CD4-positive, alpha-beta T cell treated with Interleukin-15 for 1 hour (primary cell): ENCODE data around the gene SLC17A4.
"Not testable (repeated sequence)": the region's sequence is repeated elsewhere in the genome, so short reads cannot be mapped to it uniquely, and the experiment has no call there.

ENCODE experiments used
- DNase-seq: peaks from one replicate; pipeline ENCODE4 v3.0.0-alpha.2; 2020

Gene SLC17A4

GRCh38 chr6:25754535-25754934 is at the start of gene SLC17A4:
Gene SLC17A4, plus strand, starts transcription at chr6:25754742. Its CDS starts 7,221 bp downstream, at chr6:25761963.
- no peak for DNase-seq

DNA sequence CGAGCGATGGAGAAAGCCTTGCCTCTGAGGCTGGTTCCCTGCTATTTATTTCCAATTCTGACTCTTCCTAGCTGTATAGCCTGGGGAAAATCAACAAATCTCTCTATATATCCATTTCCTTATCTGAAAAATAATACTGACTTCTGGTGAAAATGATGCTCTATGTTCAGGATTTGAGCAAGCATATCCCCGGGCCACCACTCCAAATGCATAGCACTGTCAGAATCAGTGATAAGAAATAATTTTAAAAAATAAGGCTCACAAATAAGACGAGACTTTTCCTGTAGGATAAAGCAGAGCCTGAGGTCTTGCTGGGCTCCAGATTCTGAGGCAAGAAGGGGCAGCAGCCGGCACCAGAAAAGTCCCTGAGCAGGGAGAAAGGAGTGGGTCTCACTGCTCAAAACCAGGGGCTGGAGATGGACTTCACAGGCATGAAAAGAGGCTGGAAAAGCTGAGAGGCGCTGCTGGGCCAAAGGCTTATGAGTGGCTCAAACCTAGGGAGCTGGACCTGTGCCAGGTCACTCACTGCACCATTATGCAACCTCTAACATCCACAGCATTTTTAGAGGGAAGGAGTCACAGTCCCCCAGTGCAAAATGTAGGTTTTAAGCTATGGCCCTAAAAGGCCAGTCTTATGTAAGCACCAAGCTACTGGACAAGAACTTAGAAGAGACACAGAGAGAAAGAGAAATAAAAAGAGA is 48.1 kb upstream of the SLC17A4 start:
- no peak for DNase-seq

- DNase-seq = no peak
Measured at GRCh38 chr6:25709761-25710160, 44.8 kb upstream of the SLC17A4 start.

GRCh38 chr6:25710287-25710686 is 44.3 kb upstream of the SLC17A4 start:
- no peak for DNase-seq

DNA sequence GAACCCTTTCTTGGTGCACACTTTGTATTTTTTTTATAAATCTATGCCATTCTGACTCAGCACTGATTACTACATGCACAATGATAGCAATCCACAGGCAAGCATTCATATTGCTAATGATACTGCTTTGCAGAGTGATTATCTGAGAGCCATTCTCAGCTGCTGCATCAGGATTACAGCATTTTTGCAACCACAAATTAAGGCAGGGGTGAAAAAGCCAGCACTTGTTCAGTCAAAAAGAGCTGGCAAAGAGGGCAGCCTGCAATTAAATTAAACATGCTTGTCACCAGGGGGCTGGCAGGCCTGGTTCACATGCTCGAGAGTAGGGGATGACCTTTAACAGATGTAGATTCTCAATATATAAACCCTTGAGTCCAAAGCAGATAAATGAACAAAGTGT is 40.7 kb upstream of the SLC17A4 start:
- DNase-seq = no peak

DNA sequence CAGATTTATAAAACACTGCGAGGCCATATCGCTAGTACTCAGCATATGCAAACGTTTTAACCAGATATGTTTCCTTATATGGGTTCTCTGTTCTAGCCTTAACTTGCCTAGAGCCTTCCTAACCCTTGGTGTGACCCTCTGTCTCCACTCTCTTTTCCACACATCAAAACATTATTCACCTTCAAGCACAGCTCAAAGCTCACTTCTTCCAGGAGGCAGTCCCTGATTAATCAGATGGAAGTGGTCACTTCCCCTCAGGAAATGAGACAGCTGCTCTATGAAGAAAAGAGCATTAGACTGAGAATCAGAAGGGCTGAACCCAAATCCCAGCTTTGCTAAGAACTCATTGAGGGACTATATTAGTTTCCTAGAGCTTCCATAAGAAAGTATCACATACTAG is 39.8 kb upstream of the SLC17A4 start:
- no peak for DNase-seq

GRCh38 chr6:25715794-25716193 is 38.7 kb upstream of the SLC17A4 start:
- DNase-seq = no peak

DNA sequence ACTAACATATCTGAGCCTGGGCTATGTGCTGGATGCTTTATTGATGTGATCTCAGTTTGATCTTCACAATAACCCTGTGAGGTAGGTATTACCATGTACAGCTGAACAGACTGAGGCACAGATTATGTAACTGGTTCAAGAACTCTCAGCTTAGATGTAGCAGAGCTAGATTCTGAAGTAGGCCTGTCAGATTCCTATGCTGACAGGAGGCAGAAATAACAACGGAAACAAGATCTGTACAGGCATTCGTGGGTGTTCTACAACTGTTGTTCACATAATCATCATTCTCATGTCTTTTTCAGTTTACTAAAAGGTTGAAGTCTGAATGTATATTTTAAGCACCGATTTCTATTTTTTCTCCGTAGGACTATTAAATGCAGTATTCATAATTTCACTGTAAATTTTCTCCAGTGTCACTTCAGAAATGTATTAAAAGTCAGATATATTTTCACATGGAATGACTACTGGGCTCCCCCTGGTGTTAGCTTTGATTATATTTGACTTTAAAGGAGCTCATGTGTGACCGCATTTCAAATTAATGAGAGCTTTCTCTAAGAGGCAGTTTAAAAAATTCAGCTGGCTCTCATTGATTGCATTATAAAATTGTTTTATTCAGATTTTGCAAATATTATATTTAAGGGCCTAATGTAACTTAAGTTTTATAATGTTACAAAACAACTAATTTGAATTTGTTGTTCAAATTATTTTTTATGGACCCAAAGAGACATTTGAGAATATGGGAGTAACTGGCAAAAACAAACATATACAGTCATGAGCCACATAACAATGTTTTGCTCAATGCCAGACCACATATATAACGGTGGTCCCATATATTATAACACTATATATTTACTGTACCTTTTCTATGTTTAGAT is 36.4 kb upstream of the SLC17A4 start:
- DNase-seq = no peak

- no peak for DNase-seq
Measured at GRCh38 chr6:25726122-25726911, 28.2 kb upstream of the SLC17A4 start.

GRCh38 chr6:25727028-25727427 is 27.5 kb upstream of the SLC17A4 start:
- no peak for DNase-seq

DNA sequence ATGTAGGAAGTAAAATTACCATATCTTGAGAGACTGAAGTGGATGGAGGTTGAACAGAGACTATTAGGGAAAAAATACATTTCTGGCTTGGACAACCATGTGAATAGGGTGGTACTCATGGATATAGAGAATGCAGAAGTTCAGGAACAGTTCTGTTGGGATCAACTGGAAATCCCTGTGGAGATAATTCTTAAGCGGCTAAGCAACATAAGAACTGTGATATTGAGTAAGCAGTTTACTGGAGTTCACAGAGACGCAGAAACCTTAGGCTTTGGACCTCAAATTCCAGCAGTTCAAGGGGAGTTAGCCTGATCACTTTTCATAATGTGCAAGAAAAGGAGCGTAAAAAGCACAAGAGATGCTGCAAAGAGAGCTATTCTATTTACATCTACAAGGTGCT is 23.6 kb upstream of the SLC17A4 start:
- DNase-seq = no peak

DNA sequence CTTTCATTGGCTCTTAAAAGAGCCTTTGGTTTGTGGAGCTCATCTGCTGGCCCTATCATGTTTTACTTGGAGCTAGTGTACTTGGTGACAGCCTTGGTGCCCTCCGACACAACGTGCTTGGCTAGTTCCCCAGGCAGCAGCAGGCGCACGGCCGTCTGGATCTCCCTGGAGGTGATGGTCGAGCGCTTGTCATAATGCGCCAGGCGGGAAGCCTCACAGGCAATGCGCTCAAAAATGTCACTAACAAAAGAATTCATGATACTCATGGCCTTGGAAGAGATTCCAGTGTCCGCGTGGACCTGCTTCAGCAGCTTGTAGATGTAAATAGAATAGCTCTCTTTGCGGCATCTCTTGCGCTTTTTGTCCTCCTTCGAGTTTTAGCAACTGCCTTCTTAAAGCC is 22.8 kb upstream of the SLC17A4 start:
- no peak for DNase-seq

GRCh38 chr6:25732468-25733198 is 21.9 kb upstream of the SLC17A4 start:
- no peak for DNase-seq

- no peak for DNase-seq
Measured at GRCh38 chr6:25735261-25735660, 19.3 kb upstream of the SLC17A4 start.

GRCh38 chr6:25743868-25744267 is 10.7 kb upstream of the SLC17A4 start:
- no peak for DNase-seq

DNA sequence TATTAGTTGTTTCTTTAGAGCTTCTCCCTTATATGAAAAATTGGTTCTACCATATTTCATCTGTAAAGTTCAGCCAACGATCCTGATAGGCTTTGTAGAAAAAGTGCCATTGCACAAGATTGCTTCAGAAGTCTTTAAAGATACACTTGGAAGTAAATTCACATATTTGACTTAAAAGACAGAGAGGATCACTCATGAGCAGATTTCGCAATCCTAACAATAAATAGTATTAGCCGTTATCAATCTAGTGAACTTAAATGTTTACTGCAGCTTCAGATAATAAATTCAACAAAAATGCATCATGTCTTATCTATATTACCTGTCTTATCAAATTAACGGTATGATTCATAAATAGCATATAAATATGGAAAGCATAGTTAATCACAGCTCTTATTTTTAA is 8.7 kb upstream of the SLC17A4 start:
- no peak for DNase-seq

DNA sequence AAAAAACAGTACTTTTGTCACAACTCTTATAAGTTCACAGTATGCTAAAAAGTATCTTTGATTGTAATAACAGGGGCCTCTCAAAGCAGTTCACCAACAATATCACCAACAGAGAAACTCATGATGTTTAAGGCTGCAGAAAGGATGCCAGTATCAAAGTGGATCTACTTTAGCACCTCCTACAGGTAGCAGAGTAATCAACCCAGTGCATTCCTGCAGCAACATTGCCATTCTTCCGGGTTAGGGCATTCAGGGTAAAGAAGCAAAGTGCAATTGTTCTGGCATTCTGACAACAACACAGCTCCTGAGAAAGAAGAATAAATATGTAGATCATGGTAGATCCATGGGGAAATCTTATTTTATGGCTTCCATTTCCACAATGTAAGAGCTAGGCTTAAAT is 7.6 kb upstream of the SLC17A4 start:
- no peak for DNase-seq

- no peak for DNase-seq
Measured at GRCh38 chr6:25747477-25747876, 7.1 kb upstream of the SLC17A4 start.

- no peak for DNase-seq
Measured at GRCh38 chr6:25748049-25748448, 6.5 kb upstream of the SLC17A4 start.

DNA sequence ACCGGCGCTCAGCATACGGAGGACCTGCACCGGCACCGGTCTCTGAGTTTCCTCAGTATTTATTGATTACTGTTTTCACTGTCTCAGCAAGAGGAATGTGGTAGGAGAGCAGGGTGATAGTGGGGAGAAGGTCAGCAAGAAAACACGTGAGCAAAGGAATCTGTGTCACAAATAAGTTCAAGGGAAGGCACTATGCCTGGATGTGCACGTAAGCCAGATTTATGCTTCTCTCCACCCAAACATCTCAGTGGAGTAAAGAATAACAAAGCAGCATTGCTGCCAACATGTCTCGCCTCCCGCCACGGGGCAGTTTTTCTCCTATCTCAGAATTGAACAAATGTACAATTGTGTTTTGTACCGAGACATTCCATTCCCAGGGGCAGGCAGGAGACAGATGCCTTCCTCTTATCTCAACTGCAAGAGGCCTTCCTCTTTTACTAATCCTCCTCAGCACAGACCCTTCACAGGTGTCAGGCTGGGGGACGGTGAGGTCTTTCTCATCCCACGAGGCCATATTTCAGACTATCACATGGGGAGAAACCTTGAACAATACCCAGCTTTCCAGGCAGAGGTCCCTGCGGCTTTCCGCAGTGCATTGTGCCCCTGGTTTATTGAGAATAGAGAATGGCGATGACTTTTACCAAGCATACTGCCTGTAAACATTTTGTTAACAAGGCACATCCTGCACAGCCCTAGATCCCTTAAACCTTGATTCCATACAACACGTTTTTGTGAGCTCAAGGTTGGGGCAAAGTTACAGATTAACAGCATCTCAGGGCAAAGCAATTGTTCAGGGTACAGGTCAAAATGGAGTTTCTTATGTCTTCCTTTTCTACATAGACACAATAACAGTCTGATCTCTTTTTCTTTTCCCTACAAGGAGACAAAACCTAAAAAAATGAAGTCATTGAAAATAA is 5.7 kb upstream of the SLC17A4 start:
- not testable (repeated sequence) for DNase-seq

GRCh38 chr6:25749837-25750236 is 4.7 kb upstream of the SLC17A4 start:
- no peak for DNase-seq

DNA sequence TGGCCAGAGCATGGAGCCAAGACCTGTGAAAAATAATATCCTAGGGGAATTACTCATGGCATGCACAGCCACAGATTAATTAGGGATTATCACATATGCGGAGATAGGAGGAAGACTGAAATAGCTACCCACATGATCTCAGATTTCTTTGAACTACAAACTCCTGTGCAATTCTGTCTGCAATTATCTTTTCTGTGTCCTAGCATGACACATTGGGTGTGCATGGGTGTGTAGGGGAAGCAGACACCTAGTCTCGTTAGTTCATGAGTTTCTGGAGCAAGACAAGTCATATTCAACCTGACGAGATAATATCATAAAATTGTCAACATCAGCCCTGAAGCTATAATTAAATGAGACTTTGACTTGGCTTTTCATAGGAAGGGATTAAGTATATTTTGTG is 3.6 kb upstream of the SLC17A4 start:
- DNase-seq = no peak
